Lower leg skin (tissue), 4 donors: Measurements from ENCODE around the gene TDRD9. TPM values are rescaled to one million over a fixed set of nuclear protein-coding genes. Genes with fewer than 3 reads are reported as not detected.

Experiments used
- DNase-seq, 2 donors: peaks; one replicate each; pipeline ENCODE4 v3.0.0-alpha.2; 2019; ENCODE audit warnings: low spot score in 2 of 2
- H3K4me3 ChIP-seq: fragments of 200-600 bp; sonication (generic); 2 replicates; pipeline ENCODE4 v1.5.1; 2017; ENCODE audit warnings: mild to moderate bottlenecking, low read depth; ENCODE audit not compliant: poor library complexity, severe bottlenecking
- POLR2A ChIP-seq, 2 donors: fragments of 450-650 bp; IDR thresholded peaks; one replicate each; pipeline ENCODE4 v1.6.1; 2016 to 2017; ENCODE audit warnings: antibody characterized with exemption in 2 of 2, mild to moderate bottlenecking in 1 of 2, moderate library complexity in 1 of 2
- WGBS, 2 donors: methylation state at CpG; one replicate each; pipeline ENCODE4 v1.1.5; 2018; 5-methylcytosine and 5-hydroxymethylcytosine counted together
- intact Hi-C: fragments of 100-400 bp; cut with DNase I; formaldehyde crosslinking; loops from one replicate; pipeline ENCODE4 v1.15.0; 2023; ENCODE audit warnings: low total_unique reads
- total RNA-seq, 4 donors: library from RNA; depleted of rRNA; stranded (reverse); fragments of >200 nt; gene quantifications; one replicate each; pipeline ENCODE4 v1.1.0, GENCODE V29; 2016
- TF ChIP-seq, protein P1 (sequence below), 3 donors: fragments of 450-650 bp; IDR thresholded peaks; one replicate each; pipeline ENCODE4 v1.5.1; 2016; ENCODE audit warnings: antibody characterized with exemption in 3 of 3, mild to moderate bottlenecking in 3 of 3, moderate library complexity in 2 of 3

TDRD9 gene
- total RNA-seq, 4 donors from 2014 or later: 0.15 to 0.49 (median 0.16) TPM

DNA sequence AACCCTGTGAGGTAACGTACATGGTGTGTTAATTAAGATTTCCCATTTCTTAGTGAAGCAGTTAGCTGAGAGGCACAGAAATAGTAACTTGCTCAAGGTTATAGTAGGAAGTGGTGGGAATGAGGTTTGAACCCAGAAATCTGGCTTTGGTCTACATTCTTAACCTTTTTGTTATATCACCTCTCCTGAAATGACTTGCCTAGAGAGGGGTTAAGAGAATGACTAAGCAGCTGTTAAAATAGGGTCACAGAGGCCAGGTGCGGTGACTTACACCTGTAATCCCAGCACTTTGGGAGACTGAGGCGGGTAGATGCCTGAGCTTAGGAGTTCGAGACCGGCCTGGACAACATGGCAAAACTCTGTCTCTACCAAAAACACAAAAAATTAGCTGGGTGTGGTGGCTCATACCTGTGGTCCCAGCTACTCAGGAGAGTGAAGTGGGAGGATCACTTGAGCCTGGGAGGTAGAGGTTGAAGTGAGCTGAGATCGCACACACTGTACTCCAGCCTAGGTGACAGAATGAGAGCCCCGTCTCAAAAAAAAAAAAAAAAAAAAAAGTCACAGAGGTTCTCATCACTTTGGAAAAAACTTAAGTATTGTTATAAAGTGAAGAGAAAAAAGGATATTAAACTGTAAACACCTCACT, 71.7 kb downstream of the TDRD9 start:
- no peak overlapping the region for H3K4me3 ChIP-seq
- WGBS, 2 donors: 85 to 87% methylated on average over 7 of the region's 7 CpGs
- no peak for DNase-seq
- TF ChIP-seq, protein P1, sequence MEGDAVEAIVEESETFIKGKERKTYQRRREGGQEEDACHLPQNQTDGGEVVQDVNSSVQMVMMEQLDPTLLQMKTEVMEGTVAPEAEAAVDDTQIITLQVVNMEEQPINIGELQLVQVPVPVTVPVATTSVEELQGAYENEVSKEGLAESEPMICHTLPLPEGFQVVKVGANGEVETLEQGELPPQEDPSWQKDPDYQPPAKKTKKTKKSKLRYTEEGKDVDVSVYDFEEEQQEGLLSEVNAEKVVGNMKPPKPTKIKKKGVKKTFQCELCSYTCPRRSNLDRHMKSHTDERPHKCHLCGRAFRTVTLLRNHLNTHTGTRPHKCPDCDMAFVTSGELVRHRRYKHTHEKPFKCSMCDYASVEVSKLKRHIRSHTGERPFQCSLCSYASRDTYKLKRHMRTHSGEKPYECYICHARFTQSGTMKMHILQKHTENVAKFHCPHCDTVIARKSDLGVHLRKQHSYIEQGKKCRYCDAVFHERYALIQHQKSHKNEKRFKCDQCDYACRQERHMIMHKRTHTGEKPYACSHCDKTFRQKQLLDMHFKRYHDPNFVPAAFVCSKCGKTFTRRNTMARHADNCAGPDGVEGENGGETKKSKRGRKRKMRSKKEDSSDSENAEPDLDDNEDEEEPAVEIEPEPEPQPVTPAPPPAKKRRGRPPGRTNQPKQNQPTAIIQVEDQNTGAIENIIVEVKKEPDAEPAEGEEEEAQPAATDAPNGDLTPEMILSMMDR (IDR thresholded peaks at IDR 0.05): no peak
- TF ChIP-seq POLR2A (IDR thresholded peaks at IDR 0.05): no peak
- intact Hi-C loops: no loop called here

DNA sequence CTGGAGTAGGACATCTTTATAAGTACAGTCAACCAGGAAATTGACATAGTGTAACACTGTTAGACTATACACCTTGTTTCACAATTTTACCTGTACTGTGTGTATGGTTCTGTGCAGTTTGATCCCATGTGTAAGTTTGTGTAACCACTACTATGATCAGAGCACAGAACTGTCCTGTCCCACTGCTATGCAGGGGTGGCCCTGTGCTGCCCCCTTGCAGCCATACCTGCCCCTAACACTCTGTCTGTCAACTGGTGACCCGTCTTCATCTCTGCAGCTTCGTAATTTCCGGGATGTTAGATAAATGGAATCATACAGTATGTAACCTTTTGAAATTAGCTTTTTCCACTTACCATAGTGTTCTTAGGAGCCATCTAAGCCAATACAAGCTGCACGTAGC, 72.7 kb downstream of the TDRD9 start:
- no peak overlapping the region for H3K4me3 ChIP-seq
- WGBS, 2 donors: 59 to 79% methylated on average over 4 of the region's 4 CpGs
- TF ChIP-seq, protein P1 (IDR thresholded peaks at IDR 0.05): no peak
- no peak for TF ChIP-seq POLR2A (IDR thresholded peaks at IDR 0.05)
- no peak for DNase-seq
- intact Hi-C loops: no loop called here

DNA sequence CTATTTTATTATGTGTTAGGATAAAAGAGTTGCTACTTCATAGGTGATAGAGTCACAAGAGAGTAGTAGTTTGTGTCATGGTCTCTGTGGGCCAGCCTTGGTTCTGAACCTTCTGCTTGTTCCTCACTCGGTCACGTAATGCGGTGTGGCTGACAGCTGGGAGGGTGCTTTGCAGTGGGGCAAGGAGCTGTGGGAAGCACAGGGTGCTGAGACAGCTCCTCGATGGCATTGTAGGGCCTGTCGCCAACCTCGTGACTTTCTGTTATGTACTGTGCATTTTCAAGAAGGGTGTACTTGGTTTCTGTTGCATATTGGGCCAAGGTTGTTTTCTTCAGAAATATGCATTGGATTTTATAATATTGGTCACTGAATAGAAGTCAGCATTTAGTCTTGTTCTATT, 75.4 kb downstream of the TDRD9 start:
- no peak for TF ChIP-seq POLR2A (IDR thresholded peaks at IDR 0.05)
- TF ChIP-seq, protein P1 (IDR thresholded peaks at IDR 0.05): no peak
- no peak for DNase-seq
- 80 to 83% methylated on average over 6 of the region's 6 CpGs for WGBS, 2 donors
- intact Hi-C loops: no loop called here
- H3K4me3 ChIP-seq: no peak overlapping the region

DNA sequence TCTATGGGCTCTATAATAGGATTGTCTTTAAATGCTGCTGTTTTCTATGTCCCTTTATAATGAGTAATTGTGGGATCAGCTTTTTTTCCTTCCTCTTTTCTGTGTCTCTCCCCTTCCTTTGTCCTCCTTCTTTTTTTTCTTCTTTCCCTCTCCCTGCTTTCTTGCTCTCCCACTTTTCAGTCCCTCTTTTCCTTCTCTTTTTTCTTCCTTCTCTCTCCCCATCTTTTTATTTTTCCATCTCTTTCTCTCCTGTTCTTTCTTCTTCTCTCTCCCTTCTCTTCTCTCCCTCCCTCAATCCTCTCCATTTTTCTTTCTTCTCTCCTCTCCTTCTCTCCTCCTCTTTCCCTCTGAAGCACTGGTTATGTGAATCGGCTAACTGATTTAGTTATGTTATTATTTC, 76.6 kb downstream of the TDRD9 start:
- DNase-seq: no peak
- intact Hi-C loops: no loop called here
- WGBS, 2 donors: 88 to 100% methylated on average over 1 of the region's 1 CpG
- no peak overlapping the region for H3K4me3 ChIP-seq
- TF ChIP-seq, protein P1 (IDR thresholded peaks at IDR 0.05): no peak
- TF ChIP-seq POLR2A (IDR thresholded peaks at IDR 0.05): no peak

DNA sequence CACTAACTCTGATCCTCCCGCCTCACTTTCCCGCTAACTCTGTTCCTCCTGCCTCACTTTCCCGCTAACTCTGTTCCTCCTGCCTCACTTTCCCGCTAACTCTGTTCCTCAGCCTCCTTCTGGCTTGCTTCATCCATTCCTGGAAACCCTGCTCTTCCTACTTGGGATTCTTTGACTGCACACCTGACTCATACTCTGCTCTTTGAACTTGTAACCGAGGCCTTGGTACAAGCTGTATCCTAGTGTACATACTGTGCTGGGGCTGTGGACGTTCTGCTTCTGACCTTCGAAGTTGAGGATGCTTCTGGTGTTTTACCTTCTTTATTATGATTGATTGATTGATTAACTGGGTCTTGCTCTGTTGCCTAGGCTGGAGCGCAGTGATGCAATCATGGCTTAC, 77.2 kb downstream of the TDRD9 start:
- intact Hi-C loops: no loop called here

More for the DNA sequence above, 77.2 kb downstream of the TDRD9 start:
- no peak for DNase-seq
- H3K4me3 ChIP-seq: no peak overlapping the region
- 79 to 82% methylated on average over 8 of the region's 8 CpGs for WGBS, 2 donors
- TF ChIP-seq, protein P1 (IDR thresholded peaks at IDR 0.05): no peak
- no peak for TF ChIP-seq POLR2A (IDR thresholded peaks at IDR 0.05)
